IPS-18c (cell line): Measurements from ENCODE around the gene SHMT2.
A peak's percentile ranks its signal among the peaks of the same experiment; 100 is the strongest.

Experiments
- H3K4me3 ChIP-seq: 2 replicates; pipeline ENCODE4 v1.7.0; 2013; ENCODE audit warnings: low read depth, mild to moderate bottlenecking, low read length, moderate library complexity; ENCODE audit not compliant: insufficient read depth
- H3K9me3 ChIP-seq: one replicate; pipeline ENCODE4 v1.6.1; 2013; ENCODE audit warnings: mild to moderate bottlenecking, low read length, moderate library complexity; ENCODE audit not compliant: control insufficient read depth, insufficient read depth

The SHMT2 gene

GRCh38 chr12:57229634-57230380 is at the start of gene SHMT2:
Gene SHMT2 (plus strand): TSS chr12:57229711. CDS start chr12:57229779, 68 bp downstream.
- Histone ChIP-seq H3K4me3 (peak within 1 kb of the TSS; percentile 86), H3K9me3 (no peaks in the 10 kb centered on the region)

GRCh38 chr12:57180321-57180989 is 49.1 kb upstream of the SHMT2 start:
- Histone ChIP-seq H3K4me3 (no peak overlapping the region), H3K9me3 (peaks cover 2% of the 10 kb centered on the region)

GRCh38 chr12:57181072-57181471 is 48.4 kb upstream of the SHMT2 start:
- H3K4me3 ChIP-seq, result no peak overlapping the region

GRCh38 chr12:57181561-57182155 is 47.9 kb upstream of the SHMT2 start:
- peaks cover 2% of the 10 kb centered on the region for H3K9me3 ChIP-seq
- H3K4me3 ChIP-seq, result no peak overlapping the region

More at GRCh38 chr12:57181072-57181471, 48.4 kb upstream of the SHMT2 start:
- peaks cover 2% of the 10 kb centered on the region for H3K9me3 ChIP-seq

GRCh38 chr12:57182918-57183575 is 46.5 kb upstream of the SHMT2 start:
- Histone ChIP-seq H3K4me3 (no peak overlapping the region), H3K9me3 (no peaks in the 10 kb centered on the region)

- Histone ChIP-seq H3K4me3 (no peak overlapping the region), H3K9me3 (no peaks in the 10 kb centered on the region)
These were observed 45.4 kb upstream of the SHMT2 start for GRCh38 chr12:57183939-57184725.

GRCh38 chr12:57185403-57185802 is 44.1 kb upstream of the SHMT2 start:
- Histone ChIP-seq H3K9me3 (no peaks in the 10 kb centered on the region), H3K4me3 (no peak overlapping the region)

GRCh38 chr12:57185906-57186508 is 43.5 kb upstream of the SHMT2 start:
- Histone ChIP-seq H3K9me3 (no peaks in the 10 kb centered on the region), H3K4me3 (no peak overlapping the region)

- H3K4me3 ChIP-seq, result no peak overlapping the region
These were observed 42.1 kb upstream of the SHMT2 start for GRCh38 chr12:57187222-57188089.

GRCh38 chr12:57188090-57188425 is 41.5 kb upstream of the SHMT2 start:
- Histone ChIP-seq H3K9me3 (no peaks in the 10 kb centered on the region), H3K4me3 (no peak overlapping the region)

More at GRCh38 chr12:57187222-57188089, 42.1 kb upstream of the SHMT2 start:
- H3K9me3 ChIP-seq, result no peaks in the 10 kb centered on the region

GRCh38 chr12:57190037-57190436 is 39.5 kb upstream of the SHMT2 start:
- no peaks in the 10 kb centered on the region for H3K9me3 ChIP-seq
- H3K4me3 ChIP-seq, result no peak overlapping the region

- Histone ChIP-seq H3K4me3 (no peak overlapping the region), H3K9me3 (no peaks in the 10 kb centered on the region)
These were observed 38.7 kb upstream of the SHMT2 start for GRCh38 chr12:57190821-57191220.

GRCh38 chr12:57191410-57191809 is 38.1 kb upstream of the SHMT2 start:
- no peaks in the 10 kb centered on the region for H3K9me3 ChIP-seq

GRCh38 chr12:57192920-57193319 is 36.6 kb upstream of the SHMT2 start:
- Histone ChIP-seq H3K9me3 (no peaks in the 10 kb centered on the region), H3K4me3 (no peak overlapping the region)

More at GRCh38 chr12:57191410-57191809, 38.1 kb upstream of the SHMT2 start:
- H3K4me3 ChIP-seq, result no peak overlapping the region

- Histone ChIP-seq H3K4me3 (no peak overlapping the region), H3K9me3 (no peaks in the 10 kb centered on the region)
These were observed 35.7 kb upstream of the SHMT2 start for GRCh38 chr12:57193706-57194245.

GRCh38 chr12:57194253-57194652 is 35.3 kb upstream of the SHMT2 start:
- Histone ChIP-seq H3K4me3 (no peak overlapping the region), H3K9me3 (no peaks in the 10 kb centered on the region)
